HepG2 (cell line): ENCODE results near the gene PSMC1. TPM values are rescaled to one million over a fixed set of nuclear protein-coding genes. Genes with fewer than 3 reads are reported as not detected.

ENCODE experiments used
- BCL6 ChIP-seq: IDR thresholded peaks from 2 replicates; pipeline ENCODE4 v1.6.1; 2016; ENCODE audit warnings: missing genetic modification reagents, missing compliant biosample characterization
- ETS1 ChIP-seq: sonication (generic); formaldehyde crosslinking; IDR thresholded peaks from 2 replicates; pipeline ENCODE4 v1.4.0; 2020; ENCODE audit warnings: missing genetic modification reagents
- FOXK1 ChIP-seq: sonication (generic); formaldehyde crosslinking; IDR thresholded peaks from 2 replicates; pipeline ENCODE4 v1.4.0; 2020; ENCODE audit warnings: low read depth, missing genetic modification reagents, borderline replicate concordance
- FOXP1 ChIP-seq, 2 experiments: fragments of 450-650 bp in 1 of 2; IDR thresholded peaks; 2 replicates each; pipeline ENCODE4 v1.6.1; 2017 to 2018; ENCODE audit warnings: antibody characterized with exemption in 1 of 2
- HOMEZ ChIP-seq: IDR thresholded peaks from 2 replicates; pipeline ENCODE4 v1.6.1; 2016; ENCODE audit warnings: low read depth
- IKZF1 ChIP-seq: fragments of 450-650 bp; IDR thresholded peaks from 2 replicates; pipeline ENCODE4 v1.7.1; 2016
- MED1 ChIP-seq: sonication (generic); formaldehyde crosslinking; IDR thresholded peaks from 2 replicates; pipeline ENCODE4 v1.4.0; 2020; ENCODE audit warnings: missing genetic modification reagents
- MXI1 ChIP-seq: IDR thresholded peaks from 3 replicates; pipeline ENCODE4 v1.6.1; 2012; ENCODE audit warnings: low read depth, low read length, inconsistent platforms, borderline replicate concordance
- PLSCR1 ChIP-seq: sonication (generic); formaldehyde crosslinking; IDR thresholded peaks from 2 replicates; pipeline ENCODE4 v1.5.0; 2020; ENCODE audit warnings: missing genetic modification reagents, mild to moderate bottlenecking, borderline replicate concordance
- PREB ChIP-seq: sonication (generic); formaldehyde crosslinking; IDR thresholded peaks from 2 replicates; pipeline ENCODE4 v1.4.0; 2020; ENCODE audit warnings: missing genetic modification reagents
- RERE ChIP-seq: IDR thresholded peaks from 2 replicates; pipeline ENCODE4 v1.6.1; 2016; ENCODE audit warnings: low read depth, missing genetic modification reagents, missing compliant biosample characterization
- REXO4 ChIP-seq: sonication (generic); formaldehyde crosslinking; IDR thresholded peaks from 2 replicates; pipeline ENCODE4 v1.8.0; 2022; ENCODE audit warnings: missing genetic modification reagents, mild to moderate bottlenecking, borderline replicate concordance
- SOX6 ChIP-seq, 2 experiments: fragments of 450-650 bp in 1 of 2; sonication (generic) in 1 of 2; formaldehyde crosslinking in 1 of 2; IDR thresholded peaks; 2 replicates each; pipeline versions ENCODE4 v1.4.0 to v1.6.1; 2017 to 2020; ENCODE audit warnings: antibody characterized with exemption in 1 of 2, mild to moderate bottlenecking in 1 of 2, missing genetic modification reagents in 1 of 2
- THAP11 ChIP-seq: IDR thresholded peaks from 2 replicates; pipeline ENCODE4 v1.6.1; 2016; ENCODE audit warnings: missing biosample characterization, missing genetic modification reagents
- ZNF614 ChIP-seq: IDR thresholded peaks from 2 replicates; pipeline ENCODE4 v1.6.1; 2018; ENCODE audit warnings: missing biosample characterization, missing genetic modification reagents, inconsistent platforms, borderline replicate concordance
- ZNF670 ChIP-seq: sonication (generic); formaldehyde crosslinking; IDR thresholded peaks from 2 replicates; pipeline ENCODE4 v1.8.0; 2022; ENCODE audit warnings: mild to moderate bottlenecking, missing genetic modification reagents, borderline replicate concordance
- polyA plus RNA-seq, 8 experiments: library from polyadenylated mRNA; depleted of rRNA in 3 of 8; stranded (reverse) in 7 of 8; unstranded in 1 of 8; fragments of >200 nt; fragmentation: Illumina TruSeq in 4 of 8; extraction: Trizol in 4 of 8; gene quantifications; 2 replicates each; pipeline versions ENCODE4 v1.2.1 to v1.2.3, GENCODE V29; 2011 to 2016; ENCODE audit warnings: low read depth in 4 of 8, missing spikeins in 1 of 8, mixed read lengths in 1 of 8; ENCODE audit not compliant: insufficient read depth in 1 of 8
- total RNA-seq, 5 experiments: library from RNA; depleted of rRNA; stranded (reverse); fragments of >200 nt; fragmentation: Illumina TruSeq; extraction: Trizol; gene quantifications; 2 replicates each; pipeline ENCODE4 v1.2.3, GENCODE V29; 2016; ENCODE audit warnings: low read depth in 1 of 5
- TF ChIP-seq, protein P1 (sequence below): IDR thresholded peaks from 2 replicates; pipeline ENCODE4 v1.6.1; 2012; ENCODE audit warnings: inconsistent platforms

PSMC1 gene
- total and polyA plus RNA-seq, 2 of the 13 experiments (the other 11 are each of a cell fraction or from before 2014, with no cell fraction given), result 48.6 to 167 TPM

DNA sequence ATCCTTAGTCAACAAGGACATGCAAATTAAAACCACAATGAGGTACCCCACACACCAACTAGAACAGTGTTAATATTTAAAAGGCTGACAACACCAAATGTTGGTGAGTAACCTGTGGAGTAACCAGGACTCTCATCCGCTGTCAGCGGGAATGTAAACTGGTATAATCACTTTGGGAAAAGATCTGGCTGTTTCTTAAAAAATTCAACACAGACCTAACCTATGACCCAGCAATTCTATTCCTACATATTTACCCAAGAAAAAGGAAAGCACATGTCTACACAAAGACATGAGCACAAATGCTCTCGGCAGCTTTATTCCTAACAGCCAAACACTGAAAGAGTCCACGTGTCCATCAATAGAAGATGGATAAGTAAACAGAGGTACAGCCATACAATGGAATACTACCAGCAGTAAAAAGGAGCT lies 48.8 kb downstream of the PSMC1 start (continued):
- 0 out of 2 replicates have a peak, but pooled peaks have one; percentile 51 for TF ChIP-seq ZNF670 (CRISPR knock-in tag)
- TF ChIP-seq IKZF1, result no peak
- TF ChIP-seq MED1 (CRISPR knock-in tag), result no peak
- peak; percentile 58; the same call in 1 of the 3 replicates for TF ChIP-seq MXI1
- peak; percentile 25; the same call in 1 of the 2 replicates for TF ChIP-seq RERE (CRISPR knock-in tag)
- TF ChIP-seq, protein P1, sequence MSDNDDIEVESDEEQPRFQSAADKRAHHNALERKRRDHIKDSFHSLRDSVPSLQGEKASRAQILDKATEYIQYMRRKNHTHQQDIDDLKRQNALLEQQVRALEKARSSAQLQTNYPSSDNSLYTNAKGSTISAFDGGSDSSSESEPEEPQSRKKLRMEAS, result peak; percentile 80
- peak; percentile 22; the same call in 1 of the 2 replicates for TF ChIP-seq HOMEZ (CRISPR knock-in tag)
- TF ChIP-seq FOXP1 (IDR thresholded peaks at IDR 0.05), result no peak
- TF ChIP-seq FOXP1 (CRISPR knock-in tag; IDR thresholded peaks at IDR 0.05), result peak; percentile 72
- no peak for TF ChIP-seq SOX6 (IDR thresholded peaks at IDR 0.05)
- peak; percentile 87 for TF ChIP-seq SOX6 (CRISPR knock-in tag; IDR thresholded peaks at IDR 0.05)
- TF ChIP-seq REXO4 (CRISPR knock-in tag), result no peak
- peak; percentile 57 for TF ChIP-seq BCL6 (CRISPR knock-in tag)
- TF ChIP-seq PREB (CRISPR knock-in tag), result no peak
- TF ChIP-seq FOXK1 (CRISPR knock-in tag), result peak; percentile 68; the same call in 1 of the 2 replicates
- TF ChIP-seq ZNF614 (CRISPR knock-in tag), result no peak
- TF ChIP-seq PLSCR1, result no peak
- TF ChIP-seq THAP11 (CRISPR knock-in tag), result 0 out of 2 replicates have a peak, but pooled peaks have one; percentile 21
- no peak for TF ChIP-seq ETS1 (CRISPR knock-in tag)
